CMK (cell line): Measurements from ENCODE around the gene PDZRN3.
"Not testable (repeated sequence)": the region's sequence is repeated elsewhere in the genome, so short reads cannot be mapped to it uniquely, and the experiment has no call there.

Experiments
- DNase-seq: peaks from one replicate; pipeline ENCODE4 v3.0.0-alpha.2; 2010; ENCODE audit warnings: low read depth

The PDZRN3 gene

GRCh38 chr3:73490453-73491286, 134.1 kb downstream of the PDZRN3 start:
- DNase-seq = no peak

GRCh38 chr3:73485877-73486330, 138.8 kb downstream of the PDZRN3 start:
- no peak for DNase-seq

- no peak for DNase-seq
Observed at GRCh38 chr3:73484656-73485248, 140.0 kb downstream of the PDZRN3 start.

GRCh38 chr3:73481888-73482287, 142.9 kb downstream of the PDZRN3 start:
- no peak for DNase-seq

GRCh38 chr3:73480187-73480672, 144.5 kb downstream of the PDZRN3 start:
- DNase-seq = no peak

GRCh38 chr3:73479325-73479724, 145.4 kb downstream of the PDZRN3 start:
- no peak for DNase-seq

- DNase-seq = no peak
Observed at GRCh38 chr3:73478858-73479257, 145.9 kb downstream of the PDZRN3 start.

GRCh38 chr3:73475717-73476116, 149.0 kb downstream of the PDZRN3 start:
- DNase-seq = no peak

- DNase-seq = no peak
Observed at GRCh38 chr3:73475175-73475574, 149.6 kb downstream of the PDZRN3 start.

- DNase-seq = no peak
Observed at GRCh38 chr3:73474619-73475018, 150.1 kb downstream of the PDZRN3 start.

- no peak for DNase-seq
Observed at GRCh38 chr3:73473898-73474416, 150.8 kb downstream of the PDZRN3 start.

GRCh38 chr3:73473181-73473897, 151.4 kb downstream of the PDZRN3 start:
- no peak for DNase-seq

- no peak for DNase-seq
Observed at GRCh38 chr3:73471986-73472787, 152.6 kb downstream of the PDZRN3 start.

GRCh38 chr3:73470860-73471259, 153.9 kb downstream of the PDZRN3 start:
- DNase-seq = no peak

- DNase-seq = no peak
Observed at GRCh38 chr3:73469331-73469730, 155.4 kb downstream of the PDZRN3 start.

GRCh38 chr3:73467211-73467610, 157.5 kb downstream of the PDZRN3 start:
- DNase-seq = no peak

- no peak for DNase-seq
Observed at GRCh38 chr3:73465926-73466325, 158.8 kb downstream of the PDZRN3 start.

- DNase-seq = not testable (repeated sequence)
Observed at GRCh38 chr3:73464126-73464525, 160.6 kb downstream of the PDZRN3 start.

- DNase-seq = no peak
Observed at GRCh38 chr3:73461547-73461946, 163.2 kb downstream of the PDZRN3 start.

- no peak for DNase-seq
Observed at GRCh38 chr3:73459711-73460110, 165.0 kb downstream of the PDZRN3 start.

GRCh38 chr3:73453666-73454065, 171.1 kb downstream of the PDZRN3 start:
- DNase-seq = no peak

GRCh38 chr3:73452729-73453128, 172.0 kb downstream of the PDZRN3 start:
- no peak for DNase-seq
